HG03342 (cell line): ENCODE measurements around the gene NOTCH4.
A peak's percentile ranks its signal among the peaks of the same experiment; 100 is the strongest.

Source experiments
- ATAC-seq: cut with Tn5 transposase; IDR thresholded peaks from one replicate; pipeline ENCODE4 v1.9.1; 2021; ENCODE audit warnings: mild to moderate bottlenecking, moderate library complexity; ENCODE audit not compliant: unreplicated experiment

Gene NOTCH4

DNA sequence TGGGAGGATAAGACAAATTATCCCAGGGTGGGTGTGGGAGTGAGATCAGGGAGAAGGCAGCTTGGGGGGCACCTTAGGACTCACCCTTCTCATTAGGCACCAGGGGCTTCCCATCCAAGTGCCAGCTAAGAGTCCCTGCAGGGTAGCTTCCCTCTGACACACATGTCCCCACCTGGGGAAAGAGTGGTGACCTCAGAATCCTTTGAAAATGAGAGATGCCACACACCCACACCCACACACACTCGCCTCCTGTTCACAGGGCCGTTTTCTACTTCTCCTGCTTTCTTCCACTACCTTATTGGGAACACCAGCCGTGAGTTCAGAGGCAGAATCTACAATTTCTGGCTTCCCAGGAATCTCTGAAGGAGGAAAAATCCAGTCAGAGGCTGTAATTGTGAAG is 40.8 kb downstream of the NOTCH4 start:
- no peak for ATAC-seq

DNA sequence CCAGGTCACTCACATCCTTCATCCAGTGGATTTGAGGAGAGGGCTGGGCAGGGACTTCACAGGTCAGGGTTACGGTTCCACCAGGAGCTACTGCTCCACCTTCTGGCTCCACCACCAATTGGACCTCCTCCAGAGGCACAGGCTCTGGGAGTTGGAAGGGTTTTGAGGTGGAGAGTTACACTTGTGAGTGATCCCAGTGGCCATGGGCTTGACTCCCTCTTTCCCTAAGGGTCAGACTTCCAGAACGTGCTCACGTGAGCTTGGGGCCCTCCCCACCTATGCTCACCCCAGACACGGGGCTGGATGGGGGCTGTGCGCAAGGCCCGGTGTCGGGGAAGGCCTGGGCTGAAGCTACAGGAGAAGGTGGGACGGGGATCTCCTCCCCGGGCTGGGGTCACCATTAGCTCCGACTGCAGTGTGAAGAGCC is 41.3 kb downstream of the NOTCH4 start:
- ATAC-seq: no peak

DNA sequence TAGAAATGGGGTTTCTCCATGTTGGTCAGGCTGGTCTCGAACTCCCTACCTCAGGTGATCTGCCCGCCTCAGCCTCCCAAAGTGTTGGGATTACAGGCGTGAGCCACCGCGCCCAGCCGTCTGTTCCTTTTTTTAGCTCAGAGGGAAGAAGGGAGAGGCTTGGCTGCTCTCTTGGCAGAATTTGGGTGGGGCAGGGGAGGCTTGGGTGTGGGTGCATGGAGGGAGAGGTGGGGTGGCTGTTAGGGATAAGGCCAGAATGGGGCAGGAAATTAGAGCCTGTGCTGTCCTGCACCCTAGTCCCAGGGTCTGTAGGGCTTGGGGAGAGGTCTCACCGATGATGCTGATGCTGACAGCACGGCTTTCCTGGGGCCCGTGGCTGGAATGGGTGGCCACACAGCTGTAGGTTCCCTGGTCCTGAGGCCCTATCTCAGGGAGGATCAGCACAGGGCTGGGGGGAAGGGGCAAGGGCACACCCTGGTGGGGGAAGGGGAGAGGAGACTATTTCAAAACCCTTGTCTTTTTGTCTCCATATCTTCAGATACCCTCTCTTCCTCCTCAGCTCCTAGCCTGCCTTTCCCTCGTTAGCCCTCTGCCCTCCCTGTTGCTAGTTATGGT is 41.8 kb downstream of the NOTCH4 start:
- ATAC-seq: no peak

DNA sequence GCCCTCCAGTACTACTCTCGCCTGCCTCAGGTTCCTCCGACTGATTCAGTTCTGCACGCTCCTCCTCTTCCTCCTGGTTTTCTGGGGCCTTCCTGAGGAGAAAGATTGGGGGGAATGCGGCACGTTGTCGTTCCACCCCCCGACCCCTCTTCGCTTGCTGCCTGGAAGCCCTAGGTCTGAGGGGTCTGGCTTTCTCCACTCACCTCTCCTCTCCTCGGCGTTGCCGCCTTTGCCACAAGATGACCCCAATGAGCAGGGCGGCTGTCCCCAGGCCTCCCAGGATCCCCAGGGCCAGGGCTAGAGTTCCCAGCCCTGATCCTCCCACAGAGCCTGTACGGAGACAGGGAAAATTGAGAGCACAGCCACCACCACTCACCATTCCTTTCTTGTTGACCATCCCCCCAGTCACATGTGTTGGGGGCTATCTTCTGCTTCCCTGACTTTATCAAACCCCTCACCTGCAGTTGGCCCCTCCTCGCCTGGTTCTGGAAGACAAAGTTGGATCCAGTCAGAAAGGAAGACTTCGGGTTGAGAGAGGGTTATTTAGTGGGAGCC is 42.6 kb downstream of the NOTCH4 start:
- ATAC-seq: no peak

DNA sequence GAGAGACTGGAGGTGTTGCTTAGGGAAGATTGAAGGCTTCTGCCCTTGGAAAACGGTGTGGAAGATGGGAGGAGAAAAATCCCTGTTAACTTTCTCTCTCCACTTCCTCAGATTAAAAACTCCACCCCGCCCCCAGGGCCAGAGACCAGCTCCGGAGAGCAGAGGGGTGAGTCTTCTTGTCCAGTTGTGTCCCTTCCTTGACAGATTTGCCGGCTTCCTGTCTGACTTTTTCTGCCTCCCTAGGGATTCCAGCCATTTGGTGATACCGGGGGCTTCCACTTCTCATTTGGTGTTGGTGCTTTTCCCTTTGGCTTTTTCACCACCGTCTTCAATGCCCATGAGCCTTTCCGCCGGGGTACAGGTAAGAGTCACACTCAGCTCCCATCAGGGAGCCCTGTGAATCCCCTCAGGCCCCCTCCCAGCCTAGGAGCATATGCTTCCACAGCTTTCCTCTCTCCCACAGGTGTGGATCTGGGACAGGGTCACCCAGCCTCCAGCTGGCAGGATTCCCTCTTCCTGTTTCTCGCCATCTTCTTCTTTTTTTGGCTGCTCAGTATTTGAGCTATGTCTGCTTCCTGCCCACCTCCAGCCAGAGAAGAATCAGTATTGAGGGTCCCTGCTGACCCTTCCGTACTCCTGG is 44.0 kb downstream of the NOTCH4 start:
- ATAC-seq: no peak

DNA sequence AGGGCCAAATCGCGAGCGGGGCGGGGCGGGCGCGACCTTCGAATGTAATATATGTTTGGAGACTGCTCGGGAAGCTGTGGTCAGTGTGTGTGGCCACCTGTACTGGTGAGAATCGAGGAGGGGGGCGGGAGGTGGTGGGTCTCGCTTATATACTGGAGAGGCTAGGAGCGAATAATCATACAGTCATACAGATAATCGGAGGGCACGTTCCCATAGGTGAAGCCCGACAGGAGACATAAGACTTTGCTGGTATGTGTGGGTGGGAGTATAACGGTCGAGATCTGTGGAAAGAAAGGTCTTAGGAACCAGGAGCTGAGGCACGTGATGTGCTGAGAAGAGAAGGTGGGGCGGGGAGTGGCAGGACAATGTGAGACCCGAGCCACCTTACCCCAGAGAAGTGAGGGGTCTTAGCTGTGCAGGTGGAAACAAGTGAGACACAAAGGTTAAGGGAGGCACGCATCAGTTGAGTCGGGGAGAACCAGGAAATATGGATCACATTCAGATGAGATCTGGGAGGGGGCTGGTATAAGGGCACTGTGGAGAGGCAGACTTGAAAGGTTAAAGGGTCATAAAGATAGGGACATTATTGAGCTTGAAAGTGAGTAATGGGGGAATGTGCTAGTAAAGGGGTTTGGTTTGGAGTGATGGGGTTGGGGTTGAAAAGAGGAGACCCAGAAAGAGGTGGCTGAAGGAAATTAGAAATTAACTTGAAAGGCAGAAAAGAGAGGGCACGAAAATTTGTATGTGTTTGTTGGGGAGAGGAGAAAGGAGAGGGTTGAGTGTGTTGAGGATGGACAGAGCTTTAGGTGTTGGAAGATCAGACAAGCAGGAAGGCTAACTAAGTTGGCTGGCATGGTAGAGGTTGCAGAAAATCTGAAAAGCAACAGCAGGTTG is 45.1 kb downstream of the NOTCH4 start:
- no peak for ATAC-seq

DNA sequence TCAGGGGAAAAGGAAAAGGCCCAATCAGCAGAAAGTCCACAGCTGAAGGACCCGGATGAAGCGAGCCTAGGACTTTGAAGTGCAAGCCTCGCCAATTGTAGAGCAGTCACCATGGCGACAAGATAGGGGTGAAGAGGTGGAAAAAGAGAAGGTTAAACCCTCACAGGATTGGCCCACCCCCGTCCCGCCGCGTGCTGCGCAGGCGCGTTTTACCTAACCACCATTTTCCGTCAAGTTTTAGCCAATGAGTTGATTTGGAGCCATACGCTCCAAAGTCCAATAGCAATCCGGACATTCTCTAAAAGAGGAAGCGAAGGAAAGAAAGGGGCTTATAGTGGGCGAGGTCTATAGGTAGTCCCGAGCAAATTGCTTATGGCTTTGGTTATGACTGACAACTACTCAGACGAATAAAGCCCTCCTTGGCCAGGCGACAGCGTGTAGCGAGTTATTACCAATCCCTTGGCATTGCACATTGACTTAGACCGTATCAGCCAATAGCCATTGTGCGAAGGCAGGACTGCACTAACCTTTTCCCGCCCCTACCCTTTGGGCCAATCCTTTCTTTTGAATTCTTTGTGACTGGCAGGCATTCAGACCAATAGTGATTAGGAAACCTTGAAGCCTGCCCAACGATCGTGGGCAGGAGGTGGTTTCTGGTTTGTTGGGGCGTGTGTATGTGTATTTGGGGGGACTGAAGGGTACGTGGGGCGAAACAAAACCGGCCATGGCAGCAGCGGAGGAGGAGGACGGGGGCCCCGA is 45.9 kb downstream of the NOTCH4 start, which contains the start of gene RNF5:
TSS of gene RNF5 (plus strand) at position 618 of the 759 bp plus-strand sequence. CDS start at position 725, 107 bp downstream.
- ATAC-seq: peak; percentile 70

DNA sequence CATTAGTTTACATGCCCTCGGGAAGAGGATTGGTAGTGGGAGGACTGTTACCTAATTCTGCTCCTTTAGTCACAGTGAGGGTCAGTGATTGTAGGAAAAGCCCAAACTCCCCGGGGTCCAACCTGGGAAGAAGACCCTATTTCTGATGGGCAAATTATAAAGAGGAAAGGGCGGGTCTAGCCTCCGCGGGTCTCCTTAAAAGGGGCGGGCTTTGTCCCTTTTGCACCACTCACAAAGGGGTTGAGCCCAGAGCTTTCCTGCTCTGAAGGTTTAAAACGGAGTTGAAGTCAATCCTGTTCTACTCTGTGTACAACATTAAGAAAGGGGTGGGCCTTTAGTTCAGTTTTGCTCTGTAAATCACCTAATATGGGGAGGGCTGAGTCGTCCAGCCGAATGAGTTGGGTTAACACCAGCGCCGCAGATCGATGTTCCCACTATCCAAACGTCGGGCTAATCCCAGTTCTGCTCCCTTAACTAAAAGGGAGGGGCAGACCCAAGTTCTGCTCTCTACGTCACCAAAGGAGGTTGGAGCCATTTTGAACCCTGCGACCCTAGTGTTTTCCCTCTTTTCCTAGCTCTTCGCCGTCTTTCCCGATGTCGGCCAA is 46.6 kb downstream of the NOTCH4 start:
- no peak for ATAC-seq

DNA sequence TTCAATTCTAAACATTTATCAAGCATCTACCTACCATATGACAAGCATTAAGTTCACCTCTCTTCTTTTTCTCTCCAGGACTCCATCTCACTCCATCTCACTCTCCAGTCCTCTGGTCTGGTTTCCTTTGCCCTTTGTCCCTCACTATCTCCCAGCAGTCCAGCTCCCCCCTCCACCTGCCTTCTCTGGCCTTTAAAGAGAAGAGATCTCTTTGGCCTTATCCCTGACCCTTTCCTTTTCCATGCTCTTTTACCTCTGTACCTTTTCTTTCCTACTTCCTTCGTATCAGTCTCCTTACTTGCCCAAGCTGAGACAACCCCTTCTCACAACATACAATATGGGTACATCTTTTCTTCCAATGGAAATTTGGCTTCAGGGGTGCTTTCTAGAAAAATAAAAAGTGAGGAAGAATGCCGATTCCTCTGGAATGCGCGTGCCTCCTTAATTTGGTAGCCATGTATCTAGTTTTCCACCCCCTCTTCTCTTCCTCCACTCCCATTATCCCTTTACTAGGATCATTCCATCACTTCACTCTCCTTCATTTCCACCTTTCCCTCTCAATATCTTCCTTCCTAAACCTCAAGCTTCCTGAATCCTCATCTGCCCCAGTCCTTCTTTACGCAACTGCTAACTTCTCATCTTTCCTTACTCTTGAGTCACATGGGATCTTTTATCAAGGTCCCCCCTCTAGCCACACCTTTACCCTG is 47.2 kb downstream of the NOTCH4 start:
- no peak for ATAC-seq

DNA sequence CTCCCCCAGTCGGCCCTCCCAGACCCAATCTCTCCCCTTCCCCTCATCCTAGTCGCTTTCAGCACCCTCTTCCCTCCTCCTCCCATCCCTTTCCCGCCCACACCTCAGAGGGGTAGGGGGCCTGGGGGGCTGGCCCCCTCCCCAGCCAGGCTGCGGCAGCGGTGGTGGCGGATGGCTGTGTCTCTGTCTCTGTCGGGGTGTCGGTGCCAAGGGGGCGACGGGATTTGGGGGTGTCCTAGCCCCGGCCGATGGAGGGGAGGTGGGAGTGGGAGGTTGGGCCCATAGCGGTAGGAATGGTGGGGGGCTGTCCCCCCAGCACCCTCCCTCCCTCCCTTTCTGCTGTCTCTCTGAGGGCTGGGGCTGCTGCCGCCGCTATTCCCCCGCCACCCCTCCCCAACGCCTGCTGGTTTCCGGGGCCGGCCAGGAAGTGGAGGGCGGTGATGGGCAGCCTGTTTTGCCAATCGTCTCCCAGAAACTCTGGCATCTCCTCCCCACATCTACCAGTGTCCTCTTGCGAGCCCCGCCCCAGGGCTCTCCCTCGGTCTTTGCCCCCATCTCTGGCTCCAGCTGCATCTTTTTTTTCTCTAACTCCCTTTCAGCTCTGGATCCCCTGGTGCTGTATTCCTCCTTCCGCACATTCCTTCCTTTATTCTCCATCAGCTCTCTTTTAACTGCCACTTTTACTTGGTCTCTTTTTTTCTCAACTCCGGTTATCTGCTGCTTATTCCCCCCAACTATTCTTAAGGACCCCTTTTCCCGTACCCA is 48.0 kb downstream of the NOTCH4 start, which contains the start of gene AGPAT1:
TSS of gene AGPAT1 (minus strand) at position 374 of the 765 bp plus-strand sequence. CDS start 4,588 bp downstream, outside the sequence.
- peak; percentile 42 for ATAC-seq

DNA sequence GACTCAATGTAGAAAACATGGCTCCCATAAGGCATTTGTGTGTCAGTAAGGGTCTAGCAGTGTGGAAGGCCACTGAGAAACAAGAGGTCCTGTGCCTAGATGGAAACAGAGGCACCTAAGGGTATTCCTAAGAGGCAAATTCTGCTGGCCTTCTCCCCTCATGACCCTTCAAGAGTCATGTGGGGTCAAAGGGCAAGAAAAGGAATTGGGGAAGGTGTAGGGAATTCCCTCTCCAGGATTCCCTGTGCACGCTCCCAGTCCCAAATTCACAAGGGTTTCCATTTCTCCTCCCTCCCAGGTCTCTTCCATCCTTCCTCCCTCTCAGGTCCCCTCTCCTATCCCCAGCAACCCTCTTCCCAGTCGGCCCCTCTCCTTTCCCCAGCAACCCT is 48.6 kb downstream of the NOTCH4 start:
- ATAC-seq: no peak

DNA sequence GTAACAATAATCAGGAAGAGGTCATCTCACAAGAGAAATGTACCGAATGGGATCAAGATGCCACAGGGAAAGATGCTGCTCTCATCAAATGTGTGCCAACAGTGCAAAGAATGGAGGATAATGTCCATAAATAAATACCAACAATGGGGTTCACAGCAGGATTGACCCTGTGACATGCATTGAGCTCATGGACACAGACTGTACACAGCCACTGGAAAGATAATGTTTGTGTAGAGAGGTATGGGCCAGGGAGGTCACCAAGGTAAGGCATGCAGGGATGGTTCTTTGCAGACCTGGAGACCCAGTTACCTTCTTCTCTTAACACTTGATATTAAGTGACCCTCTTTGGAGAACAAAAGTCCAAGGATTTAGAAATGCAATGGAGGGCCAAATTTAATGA is 49.5 kb downstream of the NOTCH4 start:
- no peak for ATAC-seq

DNA sequence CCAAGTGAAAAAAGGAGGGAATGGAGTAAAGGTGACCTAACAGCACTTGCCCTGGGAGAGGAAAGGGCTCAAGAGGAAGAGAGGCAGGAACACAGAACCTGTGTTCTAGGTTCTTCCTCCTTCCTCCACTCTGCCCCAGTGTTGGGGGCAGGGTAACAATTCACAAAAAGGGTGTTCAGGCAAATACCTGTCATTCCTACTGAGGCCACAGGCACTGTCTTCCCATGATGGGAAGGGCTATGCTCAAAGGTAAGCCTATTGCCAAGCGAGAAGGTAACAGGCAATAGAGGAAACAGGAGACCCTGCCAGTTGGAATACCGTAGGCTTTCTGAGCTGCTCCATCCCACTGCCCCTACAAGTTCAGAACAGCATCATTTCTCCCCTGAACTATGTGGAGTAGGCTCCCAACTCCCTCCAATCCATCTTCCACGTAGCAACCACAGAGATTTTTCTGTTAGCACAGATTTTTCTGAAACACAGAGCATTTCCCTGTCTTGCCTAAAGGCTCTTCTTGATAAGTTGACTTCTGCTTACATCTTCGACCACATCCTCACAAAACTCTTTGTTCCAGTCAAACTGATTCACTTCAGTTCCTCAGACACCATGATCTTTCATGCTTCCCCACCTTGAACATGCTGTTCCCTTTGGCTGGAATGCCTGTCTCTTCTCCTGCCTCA is 50.7 kb downstream of the NOTCH4 start:
- no peak for ATAC-seq

DNA sequence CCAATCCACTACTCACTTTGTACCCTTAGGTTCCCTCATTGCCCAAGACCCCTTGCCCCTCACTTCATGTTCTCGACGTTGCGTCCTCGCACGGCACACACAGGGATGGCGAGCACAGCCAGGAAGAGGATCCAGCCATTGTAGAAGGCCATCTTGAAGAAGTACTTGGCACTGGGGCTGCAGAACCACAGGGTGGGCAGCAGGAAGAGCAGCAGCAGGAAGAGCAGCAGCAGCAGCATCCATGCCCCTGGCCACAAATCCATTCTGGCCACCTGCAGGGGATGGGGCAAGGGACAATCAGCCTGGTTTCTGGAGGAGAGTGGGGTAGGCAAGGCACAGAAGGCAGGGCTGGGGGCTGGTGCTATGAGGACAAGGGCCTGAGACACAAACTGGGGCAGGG is 52.6 kb downstream of the NOTCH4 start:
- no peak for ATAC-seq

DNA sequence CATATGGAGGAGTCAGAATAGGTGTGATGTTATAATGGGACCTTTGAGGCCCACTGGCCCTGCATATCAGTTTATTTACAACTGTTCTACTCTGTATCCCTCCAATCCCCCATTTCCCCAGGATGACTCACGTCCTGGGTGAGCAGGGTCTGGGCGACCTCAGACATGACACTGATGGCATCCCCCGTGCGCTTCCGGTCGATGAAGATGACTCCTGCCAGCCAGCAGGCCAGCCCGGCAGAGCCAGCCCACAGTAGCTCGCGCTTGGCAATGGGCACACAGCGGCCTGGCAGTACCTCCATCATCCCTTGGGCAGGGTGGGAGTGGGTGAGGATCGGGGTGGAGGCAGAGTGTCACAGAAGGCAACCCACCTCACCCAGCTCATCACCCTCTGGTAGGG is 53.6 kb downstream of the NOTCH4 start:
- no peak for ATAC-seq

DNA sequence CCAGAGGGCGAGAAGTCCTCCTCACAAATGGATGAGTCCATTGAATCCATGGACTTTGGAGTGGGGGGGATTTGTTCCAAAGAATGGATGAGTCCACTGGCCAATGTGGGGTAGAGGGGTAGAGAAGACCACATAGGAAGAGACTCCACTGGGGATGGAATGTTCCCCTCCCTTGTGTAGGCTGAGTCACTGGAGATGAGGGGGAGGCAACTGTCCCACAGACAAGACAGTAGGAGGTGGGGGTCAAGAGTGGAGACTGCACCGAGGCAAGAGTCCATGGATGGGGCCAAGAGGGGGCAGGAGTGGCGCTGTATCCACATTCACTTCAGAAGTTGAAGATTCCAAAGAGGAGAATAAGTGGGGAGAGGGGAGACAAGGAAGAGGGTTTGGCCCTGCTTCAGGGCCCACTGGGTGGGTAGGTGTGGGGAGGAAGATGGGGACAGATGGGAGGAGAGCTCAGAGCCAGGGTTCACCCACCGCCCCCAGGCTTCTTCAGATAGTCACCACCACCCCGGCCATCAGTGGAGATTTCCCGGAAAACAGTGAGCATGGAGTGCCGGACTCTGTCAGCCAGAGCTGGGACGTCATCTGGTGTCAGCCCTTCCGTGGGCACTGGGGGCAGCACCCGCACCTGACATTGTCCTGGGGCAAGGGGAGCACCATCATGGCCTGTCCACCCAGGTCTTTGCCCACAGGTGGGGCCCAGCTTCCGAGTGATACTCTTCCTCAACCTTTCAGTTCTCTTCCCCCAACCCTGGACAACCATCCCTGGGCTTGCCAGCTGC is 54.9 kb downstream of the NOTCH4 start:
- no peak for ATAC-seq

DNA sequence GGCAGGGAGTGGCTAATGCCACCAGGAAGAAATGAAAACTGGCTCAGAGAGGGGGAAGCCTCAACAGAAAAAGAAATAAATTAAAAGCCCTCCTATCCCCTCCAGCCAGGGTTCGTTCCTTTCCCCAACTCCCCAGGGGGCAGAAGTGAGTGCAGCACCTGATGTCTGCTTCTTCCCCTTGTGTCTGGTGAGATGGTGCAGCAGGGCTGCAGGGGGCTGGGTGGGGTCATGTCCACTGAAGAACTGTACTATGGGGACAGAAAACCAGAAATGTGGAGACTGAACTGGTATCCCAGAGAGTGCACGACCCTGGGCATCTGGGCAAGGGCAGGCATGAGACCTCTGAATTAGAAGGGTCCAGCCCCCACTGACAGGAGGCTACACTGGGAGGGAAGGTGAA is 55.5 kb downstream of the NOTCH4 start:
- ATAC-seq: no peak
